HG03135 (cell line): ENCODE measurements around the gene RADIL.

ENCODE experiments used
- ATAC-seq: cut with Tn5 transposase; IDR thresholded peaks from one replicate; pipeline ENCODE4 v1.9.1; 2021; ENCODE audit warnings: mild to moderate bottlenecking, moderate library complexity; ENCODE audit not compliant: unreplicated experiment

Gene RADIL

DNA sequence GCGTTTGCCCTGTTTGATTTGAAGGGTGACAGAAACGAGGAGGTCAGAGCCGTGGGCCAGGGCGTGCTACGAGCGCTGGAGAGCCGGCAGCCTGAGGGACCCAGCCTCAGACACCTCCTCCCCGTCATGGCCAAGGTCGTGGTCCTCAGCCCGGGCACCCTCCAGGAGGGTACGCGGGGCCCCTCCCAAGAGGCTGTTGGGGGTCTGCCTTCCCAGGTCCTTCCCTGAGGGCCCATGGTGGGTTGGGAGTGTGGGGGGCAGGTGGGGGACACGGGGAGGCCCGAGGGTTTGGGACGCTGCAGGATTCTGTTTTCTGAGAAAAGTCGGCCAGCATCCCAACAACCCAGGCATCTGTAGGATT is 100.2 kb downstream of the RADIL start:
- ATAC-seq = no peak

DNA sequence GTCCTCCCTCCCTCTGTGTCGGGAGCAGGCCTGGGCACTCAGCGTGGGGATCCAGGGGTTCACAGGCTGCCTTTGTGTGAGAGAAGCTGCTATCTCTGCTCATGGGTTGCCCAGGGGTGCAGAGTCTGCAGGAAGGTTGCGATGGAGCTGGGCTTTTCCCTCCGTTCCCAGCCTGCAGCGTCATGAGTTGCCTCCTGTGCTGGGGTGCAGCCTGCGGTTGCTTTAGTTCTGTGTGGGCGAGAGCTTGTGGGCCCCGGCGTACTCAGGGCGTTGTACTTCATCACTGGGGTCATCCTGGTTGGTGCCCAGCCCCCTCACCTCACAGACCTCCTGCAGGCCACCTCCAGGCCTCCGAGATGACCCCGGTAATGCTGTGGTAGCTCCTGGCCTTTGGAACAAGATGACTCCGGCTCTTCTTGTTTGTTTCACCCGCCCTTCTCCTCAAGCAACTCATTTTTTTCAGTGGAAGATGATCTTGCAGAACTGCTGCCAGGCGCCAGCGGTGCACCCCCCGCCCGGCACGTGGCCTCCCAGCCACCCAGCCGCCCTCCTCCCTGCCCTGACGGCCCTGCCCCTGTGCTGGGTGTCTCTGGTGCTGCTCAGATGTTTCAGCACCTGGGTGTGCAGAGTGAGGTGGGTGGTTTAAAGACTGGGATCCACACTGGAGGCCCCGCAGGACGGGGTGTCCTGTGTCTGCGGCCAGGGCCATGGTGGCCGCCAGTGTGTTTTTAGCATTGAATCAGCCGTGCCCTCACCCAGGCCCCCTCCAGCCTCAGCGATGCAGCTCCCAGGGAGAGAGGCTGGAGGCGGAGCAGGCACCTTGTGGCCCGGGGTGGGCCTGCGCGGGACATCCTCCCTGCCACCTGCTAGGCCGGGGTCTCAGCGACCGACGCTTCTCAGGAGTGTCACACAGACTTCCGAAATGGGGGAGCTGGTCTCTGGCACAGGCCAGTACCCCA is 100.9 kb downstream of the RADIL start:
- no peak for ATAC-seq

GRCh38 chr7:4781366-4782069 is 102.0 kb downstream of the RADIL start:
- ATAC-seq = no peak

GRCh38 chr7:4779118-4779517 is 104.4 kb downstream of the RADIL start:
- no peak for ATAC-seq

DNA sequence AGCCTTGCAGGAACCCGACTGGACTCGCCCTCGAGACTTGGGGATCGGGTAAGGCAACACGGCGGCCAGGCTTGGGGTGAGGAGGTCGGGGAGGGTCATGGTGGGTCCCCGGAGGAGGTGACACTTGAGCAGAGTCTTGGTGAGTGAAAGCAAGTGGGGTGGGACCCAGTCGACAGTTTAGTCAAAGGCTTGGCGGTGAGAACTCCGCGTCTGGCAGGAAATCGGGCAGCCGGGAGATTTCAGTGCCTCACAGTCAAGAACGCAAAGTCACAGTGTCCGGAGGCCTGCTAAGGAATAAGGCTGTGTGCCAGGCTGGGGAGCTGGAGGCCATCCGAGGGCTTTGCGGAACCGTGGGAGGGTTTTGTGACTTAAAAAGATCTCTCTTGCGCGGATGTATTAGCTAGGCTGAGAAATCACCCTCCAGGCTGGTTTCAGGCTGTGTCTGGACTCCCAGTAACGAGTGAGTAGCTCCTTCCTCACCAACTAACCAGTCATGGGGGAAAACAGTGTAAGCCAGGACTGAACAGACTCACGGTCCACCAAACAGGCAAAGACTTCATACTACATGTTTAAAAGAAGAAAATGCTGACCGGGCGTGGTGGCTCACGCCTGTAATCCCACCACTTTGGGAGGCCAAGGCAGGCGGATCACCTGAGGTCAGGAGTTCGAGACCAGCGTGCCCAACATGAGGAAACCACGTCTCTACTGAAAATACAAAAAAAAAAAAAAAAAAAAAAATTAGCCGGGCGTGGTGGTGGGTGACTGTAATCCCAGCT is 107.5 kb downstream of the RADIL start:
- no peak for ATAC-seq

DNA sequence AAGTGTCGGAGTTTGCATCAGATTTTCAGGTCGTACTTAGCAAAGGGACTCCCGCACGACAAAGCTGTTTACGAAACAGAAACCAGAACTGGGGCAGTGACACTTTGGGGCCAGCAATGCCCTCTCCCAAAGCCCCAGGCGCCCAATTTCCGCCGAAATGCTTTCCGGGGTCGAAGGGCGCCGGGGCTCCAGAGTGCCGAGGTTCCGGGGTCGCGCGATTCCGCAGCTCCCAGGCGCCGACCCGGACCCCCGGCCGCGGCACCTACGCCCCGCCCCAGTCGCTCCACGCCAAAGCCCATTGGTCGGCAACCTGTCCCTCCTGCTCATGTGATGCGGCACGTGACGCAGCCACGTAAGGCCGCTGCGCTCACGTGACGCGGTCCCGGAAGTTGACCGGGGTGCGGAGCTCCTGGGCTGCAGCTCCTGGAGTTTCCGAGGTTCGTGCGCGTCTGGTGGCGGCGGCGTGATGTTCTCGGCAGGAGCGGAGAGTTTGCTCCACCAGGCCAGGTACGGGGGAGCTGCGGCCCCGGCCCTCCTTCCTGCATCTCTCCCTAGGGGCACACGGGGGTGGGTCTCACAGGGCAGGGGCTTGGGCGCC is 108.2 kb downstream of the RADIL start, which contains the start of gene AP5Z1:
Gene AP5Z1 (plus strand): TSS at position 374 of the 598 bp plus-strand sequence. CDS start 93 bp downstream, at position 467.
- ATAC-seq = peak; percentile 89

GRCh38 chr7:4774658-4775249 is 108.8 kb downstream of the RADIL start:
- peak; percentile 39 for ATAC-seq

GRCh38 chr7:4774007-4774406 is 109.5 kb downstream of the RADIL start:
- ATAC-seq = no peak

- ATAC-seq = no peak
Observed at GRCh38 chr7:4772306-4772705, 111.2 kb downstream of the RADIL start.

- ATAC-seq = no peak
Observed at GRCh38 chr7:4771737-4772136, 111.8 kb downstream of the RADIL start.

- ATAC-seq = no peak
Observed at GRCh38 chr7:4770886-4771285, 112.6 kb downstream of the RADIL start.

DNA sequence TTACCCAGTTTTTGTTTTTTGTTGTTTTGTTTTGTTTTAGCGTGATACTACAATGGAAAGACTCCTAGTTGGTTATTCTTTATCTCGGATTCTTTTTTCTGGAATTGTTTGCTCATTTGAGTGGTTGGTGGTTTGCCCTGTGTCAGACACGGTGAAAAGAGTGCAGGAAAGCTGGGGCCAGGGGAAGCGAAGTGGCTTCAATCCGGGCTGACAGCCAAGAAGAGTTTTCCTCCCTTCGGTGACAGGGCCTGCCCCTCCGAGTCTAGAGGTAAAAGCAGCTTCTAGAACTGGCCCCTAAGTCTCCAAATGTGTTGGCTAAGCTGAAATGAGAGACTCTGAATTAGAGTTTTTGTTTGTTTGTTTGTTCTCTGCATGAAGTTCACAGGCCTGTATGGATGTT is 113.8 kb downstream of the RADIL start:
- no peak for ATAC-seq

- no peak for ATAC-seq
Observed at GRCh38 chr7:4768597-4769569, 114.6 kb downstream of the RADIL start.

DNA sequence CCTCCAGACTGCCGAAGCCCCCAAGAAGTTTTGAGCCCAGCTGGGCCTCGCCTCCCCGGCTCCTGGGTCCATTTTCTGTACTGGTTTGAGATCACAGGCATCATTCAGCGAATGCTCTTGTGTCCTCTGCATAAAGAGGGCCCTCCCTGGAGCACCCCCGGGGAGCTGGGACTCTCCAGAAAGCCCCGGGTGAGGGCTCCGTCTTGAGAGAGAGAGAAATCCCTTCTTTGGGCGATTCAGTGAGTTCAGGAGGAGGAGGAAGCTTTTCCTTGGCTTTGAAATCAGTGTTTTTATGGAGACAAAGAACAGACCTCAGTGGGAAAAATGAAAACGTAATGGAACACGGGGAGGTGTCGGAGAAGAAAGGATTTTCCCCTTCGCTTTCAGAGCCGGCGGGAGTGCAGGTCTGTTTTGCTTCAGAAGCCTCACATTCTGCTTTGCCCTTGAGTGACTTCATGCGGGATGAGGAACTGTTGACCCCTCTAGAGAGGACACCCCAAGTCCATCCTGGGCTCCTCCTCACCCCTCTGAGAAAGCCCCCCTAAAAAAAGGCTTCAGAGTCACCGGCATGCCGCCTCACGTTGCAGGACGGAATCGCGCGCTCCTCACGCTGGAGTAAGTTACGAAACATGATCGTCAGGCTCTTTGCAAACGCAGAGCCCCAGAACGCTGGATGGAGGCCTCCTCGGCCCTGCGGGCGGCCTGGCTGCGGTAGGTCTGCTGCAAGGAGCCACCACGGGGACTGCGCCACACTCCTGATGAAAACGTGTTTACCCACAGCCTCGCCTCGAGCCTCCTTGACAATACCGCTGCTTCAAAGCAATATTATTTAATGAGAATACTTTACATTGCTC is 116.6 kb downstream of the RADIL start:
- no peak for ATAC-seq

GRCh38 chr7:4765776-4766490 is 117.6 kb downstream of the RADIL start:
- no peak for ATAC-seq

DNA sequence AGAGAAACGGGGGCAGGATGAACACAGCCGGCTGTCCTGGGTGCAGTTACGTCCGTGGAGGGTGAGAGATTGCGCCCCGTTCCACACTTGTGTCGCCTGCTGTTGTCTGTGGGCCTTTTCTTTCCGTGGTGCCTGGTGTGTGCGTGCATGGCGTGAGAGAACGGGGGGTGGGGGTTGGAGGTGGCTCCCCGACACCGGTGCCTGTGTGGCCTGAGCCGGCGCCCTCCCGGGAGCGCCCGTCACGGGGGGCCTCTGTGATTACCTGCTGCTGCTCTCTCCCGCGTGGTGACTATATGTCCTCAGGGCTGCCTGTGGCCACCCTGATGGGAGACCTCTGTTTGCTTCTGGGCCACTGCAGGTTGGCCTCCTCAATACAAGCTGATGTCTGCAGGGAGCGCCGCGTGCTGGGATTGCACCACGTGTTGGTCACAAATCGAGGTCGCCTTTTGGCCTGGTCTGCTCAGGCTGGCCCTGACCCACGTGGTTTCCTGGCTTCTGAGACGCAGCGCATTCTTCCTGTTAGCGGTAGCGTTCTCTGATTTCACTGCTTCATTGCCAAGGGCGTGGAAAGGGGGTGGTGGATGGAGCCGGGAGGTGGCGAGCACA is 119.0 kb downstream of the RADIL start:
- ATAC-seq = no peak

GRCh38 chr7:4763794-4764185 is 119.7 kb downstream of the RADIL start:
- no peak for ATAC-seq
